ENCODE data around the gene ZBTB34.

ZBTB34 gene

GRCh38 chr9:126919193-126919592 lies 58.8 kb downstream of the ZBTB34 start:
- Mint-ChIP-seq H3K4me1 (peaks cover 8% of the 10 kb centered on the region), H3K9me3 (no peaks in the 10 kb centered on the region), H3K36me3 (ENCODE audit: insufficient read depth) (peaks cover 3% of the 10 kb centered on the region), H3K27me3 (no peaks in the 10 kb centered on the region), H3K4me3 (no peak overlapping the region), H3K27ac (ENCODE audit: low read depth) (no peak overlapping the region)
- DNase-seq (ENCODE audit: low spot score in 2 of 2) (no peak), ATAC-seq (replicated peaks; ENCODE audit: extremely low read depth, poor library complexity, severe bottlenecking) (no peak)

GRCh38 chr9:126925876-126926275 lies 65.4 kb downstream of the ZBTB34 start:
- Mint-ChIP-seq H3K27me3 (no peaks in the 10 kb centered on the region), H3K4me1 (no peaks in the 10 kb centered on the region), H3K27ac (ENCODE audit: low read depth) (no peak overlapping the region), H3K36me3 (ENCODE audit: insufficient read depth) (no peaks in the 10 kb centered on the region), H3K9me3 (no peaks in the 10 kb centered on the region), H3K4me3 (no peak overlapping the region)
- ATAC-seq (replicated peaks; ENCODE audit: extremely low read depth, poor library complexity, severe bottlenecking): no peak
- no peak for DNase-seq (ENCODE audit: low spot score in 2 of 2)

GRCh38 chr9:126926364-126926763 lies 65.9 kb downstream of the ZBTB34 start:
- DNase-seq (ENCODE audit: low spot score in 2 of 2): no peak
- ATAC-seq (replicated peaks; ENCODE audit: extremely low read depth, poor library complexity, severe bottlenecking): no peak
- Mint-ChIP-seq H3K27me3 (no peaks in the 10 kb centered on the region), H3K27ac (ENCODE audit: low read depth) (no peak overlapping the region), H3K9me3 (no peaks in the 10 kb centered on the region), H3K36me3 (ENCODE audit: insufficient read depth) (no peaks in the 10 kb centered on the region), H3K4me3 (no peak overlapping the region), H3K4me1 (no peaks in the 10 kb centered on the region)

- Mint-ChIP-seq H3K27me3 (no peaks in the 10 kb centered on the region), H3K4me1 (no peaks in the 10 kb centered on the region), H3K27ac (ENCODE audit: low read depth) (no peak overlapping the region), H3K4me3 (no peak overlapping the region), H3K36me3 (ENCODE audit: insufficient read depth) (no peaks in the 10 kb centered on the region), H3K9me3 (no peaks in the 10 kb centered on the region)
- ATAC-seq (replicated peaks; ENCODE audit: extremely low read depth, poor library complexity, severe bottlenecking) (no peak), DNase-seq (ENCODE audit: low spot score in 2 of 2) (no peak)
Measured at GRCh38 chr9:126927419-126927818, 67.0 kb downstream of the ZBTB34 start.

- no peak overlapping the region for H3K27ac Mint-ChIP-seq (ENCODE audit: low read depth)
- ATAC-seq (replicated peaks; ENCODE audit: extremely low read depth, poor library complexity, severe bottlenecking): no peak
- H3K4me3 Mint-ChIP-seq: no peak overlapping the region
- H3K9me3 Mint-ChIP-seq: no peaks in the 10 kb centered on the region
- no peaks in the 10 kb centered on the region for H3K27me3 Mint-ChIP-seq
- H3K36me3 Mint-ChIP-seq (ENCODE audit: insufficient read depth): no peaks in the 10 kb centered on the region
- H3K4me1 Mint-ChIP-seq: no peaks in the 10 kb centered on the region
- DNase-seq (ENCODE audit: low spot score in 2 of 2): no peak
Measured at GRCh38 chr9:126932871-126933321, 72.5 kb downstream of the ZBTB34 start.

- no peaks in the 10 kb centered on the region for H3K27me3 Mint-ChIP-seq
- DNase-seq (ENCODE audit: low spot score in 2 of 2): no peak
- no peak overlapping the region for H3K4me3 Mint-ChIP-seq
- H3K36me3 Mint-ChIP-seq (ENCODE audit: insufficient read depth): no peaks in the 10 kb centered on the region
- no peak overlapping the region for H3K27ac Mint-ChIP-seq (ENCODE audit: low read depth)
- no peaks in the 10 kb centered on the region for H3K9me3 Mint-ChIP-seq
- ATAC-seq (replicated peaks; ENCODE audit: extremely low read depth, poor library complexity, severe bottlenecking): no peak
- no peaks in the 10 kb centered on the region for H3K4me1 Mint-ChIP-seq
Measured at GRCh38 chr9:126933334-126933980, 73.0 kb downstream of the ZBTB34 start.

- Mint-ChIP-seq H3K27ac (ENCODE audit: low read depth) (no peak overlapping the region), H3K4me1 (no peaks in the 10 kb centered on the region), H3K4me3 (no peak overlapping the region), H3K36me3 (ENCODE audit: insufficient read depth) (no peaks in the 10 kb centered on the region), H3K27me3 (no peaks in the 10 kb centered on the region), H3K9me3 (no peaks in the 10 kb centered on the region)
- ATAC-seq (replicated peaks; ENCODE audit: extremely low read depth, poor library complexity, severe bottlenecking) (no peak), DNase-seq (ENCODE audit: low spot score in 2 of 2) (no peak)
Measured at GRCh38 chr9:126934441-126934840, 74.0 kb downstream of the ZBTB34 start.

Data from central memory CD8-positive, alpha-beta T cell (primary cell).